Sigmoid colon (tissue), 7 donors: Measurements from ENCODE around the gene TBC1D10A. TPM values are rescaled to one million over a fixed set of nuclear protein-coding genes. Genes with fewer than 3 reads are reported as not detected.

ENCODE experiments used
- DNase-seq: peaks from one replicate; pipeline ENCODE4 v3.0.0-alpha.2; 2019
- H3K27ac ChIP-seq, 4 donors: fragments of 200-600 bp; sonication (generic); one replicate each; pipeline ENCODE4 v1.5.1; 2016 to 2019; ENCODE audit warnings: mild to moderate bottlenecking in 1 of 4
- H3K27me3 ChIP-seq, 3 donors: fragments of 200-600 bp; sonication (generic); one replicate each; pipeline ENCODE4 v1.5.1; 2019; ENCODE audit warnings: mild to moderate bottlenecking in 1 of 3
- H3K36me3 ChIP-seq, 4 donors: fragments of 200-600 bp; sonication (generic); one replicate each; pipeline ENCODE4 v1.5.1; 2016 to 2019
- H3K4me1 ChIP-seq, 4 donors: fragments of 200-600 bp; sonication (generic); one replicate each; pipeline ENCODE4 v1.5.1; 2017 to 2019
- H3K4me3 ChIP-seq, 4 donors: fragments of 200-600 bp; sonication (generic); one replicate each; pipeline ENCODE4 v1.5.1; 2017 to 2019; ENCODE audit warnings: mild to moderate bottlenecking in 2 of 4, moderate library complexity in 1 of 4
- H3K9me3 ChIP-seq, 4 donors: fragments of 200-600 bp in 3 of 4; sonication (generic) in 3 of 4; one replicate each; pipeline versions ENCODE4 v1.5.1 to v1.6.1; 2013 to 2019
- CTCF ChIP-seq, 4 experiments: fragments of 450-650 bp in 3 of 4; fragments of 200-600 bp in 1 of 4; IDR thresholded peaks; one replicate each; pipeline ENCODE4 v1.5.1; 2016 to 2019; ENCODE audit warnings: antibody characterized with exemption in 4 of 4, mild to moderate bottlenecking in 3 of 4, moderate library complexity in 2 of 4
- EP300 ChIP-seq, 4 donors: sonication (generic); formaldehyde crosslinking; IDR thresholded peaks; one replicate each; pipeline ENCODE4 v1.6.1; 2017; ENCODE audit warnings: antibody characterized with exemption in 4 of 4
- POLR2A ChIP-seq, 2 donors: fragments of 450-650 bp; IDR thresholded peaks; one replicate each; pipeline ENCODE4 v1.6.1; 2016; ENCODE audit warnings: antibody characterized with exemption in 2 of 2, mild to moderate bottlenecking in 2 of 2, moderate library complexity in 2 of 2
- POLR2AphosphoS5 ChIP-seq, 4 donors: sonication (generic); formaldehyde crosslinking; IDR thresholded peaks; one replicate each; pipeline ENCODE4 v1.6.1; 2017; ENCODE audit warnings: antibody characterized with exemption in 4 of 4
- WGBS, 2 donors: extraction: QIAGEN DNeasy Blood & Tissue Kit; methylation state at CpG; one replicate each; pipeline ENCODE4 v1.1.7; 2013; 5-methylcytosine and 5-hydroxymethylcytosine counted together
- intact Hi-C: fragments of 100-400 bp; cut with DNase I; formaldehyde crosslinking; loops from one replicate; pipeline ENCODE4 v1.15.1; 2023
- polyA plus RNA-seq, 3 donors: library from polyadenylated mRNA; stranded (reverse); fragments of 200-250 nt; gene quantifications; one replicate each; pipeline ENCODE4 v1.2.3, GENCODE V29; 2013
- total RNA-seq, 4 donors: library from RNA; depleted of rRNA; stranded (reverse); fragments of >200 nt; gene quantifications; one replicate each; pipeline ENCODE4 v1.1.0, GENCODE V29; 2016
- donor health status: healthy with polysubstance abuse.
- donor health status: Bipolar disorder and iron deficiency.
- donor health status: healthy.

Gene TBC1D10A
- total and polyA plus RNA-seq, 7 donors: 12.5 to 35.4 (median 29.1) TPM

- peaks cover 0 to 16% (median 0%) of the 10 kb centered on the region in 4 donors for H3K36me3 ChIP-seq
- H3K27ac ChIP-seq: peak overlapping the region; percentile 82 to 89 (median 88)
- no peak overlapping the region for H3K4me3 ChIP-seq
- no peaks in the 10 kb centered on the region for H3K9me3 ChIP-seq
- peaks cover 4 to 100% (median 100%) of the 10 kb centered on the region in 4 donors for H3K4me1 ChIP-seq
- DNase-seq: no peak
- H3K27me3 ChIP-seq: no peaks in the 10 kb centered on the region
- 55 to 93% methylated on average over 1 of the region's 1 CpG for WGBS, 2 donors
- TF ChIP-seq EP300 (IDR thresholded peaks at IDR 0.05) (no peak), POLR2A (IDR thresholded peaks at IDR 0.05) (no peak), POLR2AphosphoS5 (IDR thresholded peaks at IDR 0.05) (no peak), CTCF (IDR thresholded peaks at IDR 0.05) (no peak)
- intact Hi-C loops: no loop called here
Observed at GRCh38 chr22:30306627-30307011, 20.1 kb downstream of the TBC1D10A start.

- intact Hi-C loops: no loop called here
- no peak overlapping the region for H3K4me3 ChIP-seq
- peak overlapping the region; percentile 82 to 89 (median 88) for H3K27ac ChIP-seq
- WGBS, 2 donors: 13 to 28% methylated on average over 3 of the region's 3 CpGs
- TF ChIP-seq EP300 (IDR thresholded peaks at IDR 0.05) (no peak), POLR2AphosphoS5 (IDR thresholded peaks at IDR 0.05) (no peak), CTCF (IDR thresholded peaks at IDR 0.05) (no peak), POLR2A (IDR thresholded peaks at IDR 0.05) (no peak)
- no peaks in the 10 kb centered on the region for H3K27me3 ChIP-seq
- H3K4me1 ChIP-seq: peaks cover 4 to 100% (median 98%) of the 10 kb centered on the region in 4 donors
- DNase-seq: no peak
- H3K36me3 ChIP-seq: peaks cover 0 to 21% (median 0%) of the 10 kb centered on the region in 4 donors
- H3K9me3 ChIP-seq: no peaks in the 10 kb centered on the region
Observed at GRCh38 chr22:30305906-30306626, 20.7 kb downstream of the TBC1D10A start.

- 5 to 9% methylated on average over 4 of the region's 4 CpGs for WGBS, 2 donors
- no peak overlapping the region for H3K4me3 ChIP-seq
- intact Hi-C loops: no loop called here
- TF ChIP-seq CTCF (IDR thresholded peaks at IDR 0.05) (no peak), POLR2AphosphoS5 (IDR thresholded peaks at IDR 0.05) (peak in 3 of 4 donors; percentile 36 to 54 (median 46))
- H3K9me3 ChIP-seq: no peaks in the 10 kb centered on the region
- DNase-seq: peak; percentile 87
- peak overlapping the region; percentile 82 to 89 (median 88) for H3K27ac ChIP-seq
- H3K27me3 ChIP-seq: no peaks in the 10 kb centered on the region
- peaks cover 4 to 100% (median 93%) of the 10 kb centered on the region in 4 donors for H3K4me1 ChIP-seq
- peaks cover 0 to 26% (median 0%) of the 10 kb centered on the region in 4 donors for H3K36me3 ChIP-seq
Observed at GRCh38 chr22:30305519-30305905, 21.2 kb downstream of the TBC1D10A start.

- Histone ChIP-seq H3K36me3 (peaks cover 0 to 33% (median 0%) of the 10 kb centered on the region in 4 donors), H3K27me3 (no peaks in the 10 kb centered on the region), H3K27ac (peak overlapping the region; percentile 82 to 89 (median 88)), H3K4me1 (peaks cover 4 to 94% (median 85%) of the 10 kb centered on the region in 4 donors), H3K9me3 (no peaks in the 10 kb centered on the region), H3K4me3 (no peak overlapping the region)
- TF ChIP-seq POLR2AphosphoS5 (IDR thresholded peaks at IDR 0.05) (no peak), CTCF (IDR thresholded peaks at IDR 0.05) (no peak), EP300 (IDR thresholded peaks at IDR 0.05) (no peak), POLR2A (IDR thresholded peaks at IDR 0.05) (no peak)
- DNase-seq: no peak
- 28 to 44% methylated on average over 7 of the region's 7 CpGs for WGBS, 2 donors
- intact Hi-C loops: no loop called here
Observed at GRCh38 chr22:30304495-30305244, 22.1 kb downstream of the TBC1D10A start.
